Keratinocyte (primary cell): Measurements from ENCODE around the gene CRTC2. TPM values are rescaled to one million over a fixed set of nuclear protein-coding genes. Genes with fewer than 3 reads are reported as not detected.
A peak's percentile ranks its signal among the peaks of the same experiment; 100 is the strongest.

Source experiments
- DNase-seq: peaks from one replicate; pipeline ENCODE4 v3.0.0-alpha.2; 2011; ENCODE audit warnings: low read depth, missing footprints, low spot score
- FAIRE-seq: peaks from 2 replicates; lab custom pipeline; 2011; peaks lifted over from hg19 to GRCh38; lab: Jason Lieb, UNC
- H2AFZ ChIP-seq: 2 replicates; pipeline ENCODE4 v1.6.0; 2012; ENCODE audit warnings: low read length, control low read depth, inconsistent platforms; ENCODE audit not compliant: control insufficient read depth
- H3K27ac ChIP-seq: 2 replicates; pipeline ENCODE4 v1.5.1; 2011; ENCODE audit warnings: low read length; ENCODE audit not compliant: control insufficient read depth, insufficient read depth
- H3K27me3 ChIP-seq: 3 replicates; pipeline ENCODE4 v1.6.0; 2011; ENCODE audit warnings: low read length; ENCODE audit not compliant: control insufficient read depth, insufficient read depth; ENCODE audit errors: extremely low read depth
- H3K36me3 ChIP-seq, 2 experiments: 2 replicates in 1 of 2; 3 replicates in 1 of 2; pipeline ENCODE4 v1.5.1; 2011; ENCODE audit warnings: low read length in 2 of 2, mild to moderate bottlenecking in 1 of 2; ENCODE audit not compliant: control insufficient read depth in 2 of 2, insufficient read depth in 2 of 2; ENCODE audit errors: extremely low read depth in 1 of 2
- H3K4me1 ChIP-seq: 3 replicates; pipeline ENCODE4 v1.5.1; 2011; ENCODE audit warnings: low read length; ENCODE audit not compliant: control insufficient read depth, insufficient read depth; ENCODE audit errors: extremely low read depth
- H3K4me2 ChIP-seq: 3 replicates; pipeline ENCODE4 v1.6.0; 2011; ENCODE audit warnings: low read depth, low read length; ENCODE audit not compliant: control insufficient read depth, insufficient read depth; ENCODE audit errors: extremely low read depth
- H3K4me3 ChIP-seq, 3 experiments: fragments of 200-600 bp in 1 of 3; sonication (generic) in 1 of 3; 2 replicates in 2 of 3; 3 replicates in 1 of 3; pipeline ENCODE4 v1.5.1; 2011 to 2016; ENCODE audit warnings: low read length in 3 of 3, mild to moderate bottlenecking in 3 of 3, control low read depth in 2 of 3, inconsistent platforms in 1 of 3, low read depth in 1 of 3, mixed read lengths in 1 of 3, mixed run types in 1 of 3, moderate library complexity in 1 of 3; ENCODE audit not compliant: control insufficient read depth in 2 of 3, insufficient read depth in 2 of 3; ENCODE audit errors: extremely low read depth in 1 of 3
- H3K79me2 ChIP-seq: 2 replicates; pipeline ENCODE4 v1.6.0; 2012; ENCODE audit warnings: low read length; ENCODE audit not compliant: control insufficient read depth, insufficient read depth
- H3K9ac ChIP-seq: 3 replicates; pipeline ENCODE4 v1.6.0; 2011; ENCODE audit warnings: low read length; ENCODE audit not compliant: control insufficient read depth, insufficient read depth; ENCODE audit errors: extremely low read depth
- H3K9me1 ChIP-seq: 3 replicates; pipeline ENCODE4 v1.6.0; 2011; ENCODE audit warnings: low read length; ENCODE audit not compliant: control insufficient read depth, insufficient read depth; ENCODE audit errors: extremely low read depth
- H3K9me3 ChIP-seq: 2 replicates; pipeline ENCODE4 v1.5.1; 2012; ENCODE audit warnings: low read depth, low read length; ENCODE audit not compliant: control insufficient read depth
- H4K20me1 ChIP-seq: 3 replicates; pipeline ENCODE4 v1.6.0; 2011; ENCODE audit warnings: low read length; ENCODE audit not compliant: control insufficient read depth, insufficient read depth; ENCODE audit errors: extremely low read depth
- CTCF ChIP-seq, 3 experiments: IDR thresholded peaks in 1 of 3; conservative IDR thresholded peaks in 1 of 3; optimal IDR thresholded peaks in 1 of 3; 2 replicates in 2 of 3; 3 replicates in 1 of 3; pipeline versions ENCODE3 to v1.5.1; 2011; ENCODE audit warnings: low read length in 3 of 3, mild to moderate bottlenecking in 3 of 3, moderate library complexity in 2 of 3, control low read depth in 1 of 3, inconsistent platforms in 1 of 3; ENCODE audit not compliant: insufficient read depth in 2 of 3; ENCODE audit errors: extremely low read depth in 1 of 3
- EZH2 ChIP-seq: IDR thresholded peaks from one replicate; pipeline ENCODE4 v1.6.1; 2012; ENCODE audit warnings: inconsistent platforms, mild to moderate bottlenecking, low read length, moderate library complexity
- dilution Hi-C: fragments of 300-500 bp; cut with MboI; formaldehyde crosslinking; loops from one replicate; pipeline ENCODE4 v1.7.0; 2020; ENCODE audit warnings: low sequenced_read_pairs; ENCODE audit not compliant: extremely low pct_ligation_motif_present
- polyA plus RNA-seq, 5 experiments: library from polyadenylated mRNA; depleted of rRNA in 3 of 5; stranded (reverse) in 3 of 5; stranded (forward) in 1 of 5; unstranded in 1 of 5; fragments of >200 nt; gene quantifications; 1 replicate in 1 of 5; 2 replicates in 3 of 5; 3 replicates in 1 of 5; pipeline versions ENCODE4 v1.2.1 to v1.2.3, GENCODE V29; 2011 to 2012; ENCODE audit warnings: missing spikeins in 2 of 5, low read depth in 1 of 5, low replicate concordance in 1 of 5

Gene CRTC2
- polyA plus RNA-seq, 1 donor (not counting 4 experiments of a cell fraction or from before 2014, with no cell fraction given), result 15.9 TPM

- Histone ChIP-seq H3K36me3 (peaks cover 8 to 44% of the 10 kb centered on the region in 2 experiments), H2AFZ (peak overlapping the region; percentile 71)
- FAIRE-seq, result no peak
These were observed 685 bp downstream of the CRTC2 start for GRCh38 chr1:153957744-153958110.

GRCh38 chr1:153956997-153957715 lies 1.3 kb downstream of the CRTC2 start:
- dilution Hi-C loops, result no loop called here
- Histone ChIP-seq H3K4me1 (peaks cover 24% of the 10 kb centered on the region), H3K9ac (peak overlapping the region; percentile 91), H3K36me3 (peaks cover 14 to 49% of the 10 kb centered on the region in 2 experiments), H3K9me1 (no peaks in the 10 kb centered on the region), H3K4me2 (peak overlapping the region; percentile 100), H2AFZ (no peak overlapping the region), H3K27ac (peak overlapping the region; percentile 82), H3K79me2 (peaks cover 66% of the 10 kb centered on the region), H4K20me1 (peaks cover 3% of the 10 kb centered on the region), H3K27me3 (no peaks in the 10 kb centered on the region), H3K9me3 (no peaks in the 10 kb centered on the region), H3K4me3 (peak overlapping the region; percentile 92 to 99 (median 96))
- no peak for DNase-seq
- FAIRE-seq, result no peak
- no peak for TF ChIP-seq CTCF (optimal IDR thresholded peaks at IDR 0.05 in 1 of 3, IDR thresholded peaks at IDR 0.05 in 1 of 3, conservative IDR thresholded peaks at IDR 0.05 in 1 of 3; ENCODE audit: extremely low read depth in 1 of 3, insufficient read depth in 2 of 3, low read length in 3 of 3)
- no peak for TF ChIP-seq EZH2

More at GRCh38 chr1:153957744-153958110, 685 bp downstream of the CRTC2 start:
- Histone ChIP-seq H3K27ac (peak overlapping the region; percentile 82), H3K4me3 (peak overlapping the region; percentile 92 to 99 (median 96)), H3K4me1 (peaks cover 30% of the 10 kb centered on the region), H3K79me2 (peaks cover 71% of the 10 kb centered on the region), H3K9ac (peak overlapping the region; percentile 91), H3K9me3 (no peaks in the 10 kb centered on the region), H3K4me2 (peak overlapping the region; percentile 100), H3K27me3 (no peaks in the 10 kb centered on the region), H3K9me1 (no peaks in the 10 kb centered on the region), H4K20me1 (peaks cover 3% of the 10 kb centered on the region)
- dilution Hi-C loops, result no loop called here
- DNase-seq, result no peak
- TF ChIP-seq CTCF (optimal IDR thresholded peaks at IDR 0.05 in 1 of 3, IDR thresholded peaks at IDR 0.05 in 1 of 3, conservative IDR thresholded peaks at IDR 0.05 in 1 of 3; ENCODE audit: extremely low read depth in 1 of 3, insufficient read depth in 2 of 3, low read length in 3 of 3) (no peak), EZH2 (no peak)
